ENCODE measurements around the gene PSMG3. TPM values are rescaled to one million over a fixed set of nuclear protein-coding genes. Genes with fewer than 3 reads are reported as not detected.

PSMG3 gene
- total RNA-seq, 2 experiments from 2014 or later = 33.1 to 33.3 TPM

GRCh38 chr7:1550005-1550845 is 19.6 kb downstream of the PSMG3 start:
- DNase-seq (no peak), ATAC-seq (no peak)
- Mint-ChIP-seq H3K36me3 (ENCODE audit: low read depth) (no peaks in the 10 kb centered on the region), H3K27me3 (ENCODE audit: low read depth) (no peaks in the 10 kb centered on the region), H3K9me3 (ENCODE audit: insufficient read depth) (no peaks in the 10 kb centered on the region), H3K4me1 (ENCODE audit: low read depth) (peaks cover 7% of the 10 kb centered on the region), H3K4me3 (no peak overlapping the region), H3K27ac (no peak overlapping the region)
- ChIA-PET CTCF (no interaction called here), POLR2A (interaction anchor here (1.0 kb wide), 1 partner anchor 10 kb away, joined by 3 read pairs; no protein-coding TSS in a partner anchor)

GRCh38 chr7:1549357-1550004 is 20.4 kb downstream of the PSMG3 start:
- H3K9me3 Mint-ChIP-seq (ENCODE audit: insufficient read depth) = no peaks in the 10 kb centered on the region
- DNase-seq = no peak
- no peaks in the 10 kb centered on the region for H3K27me3 Mint-ChIP-seq (ENCODE audit: low read depth)
- ATAC-seq = no peak
- no peak overlapping the region for H3K4me3 Mint-ChIP-seq
- ChIA-PET CTCF (no interaction called here), POLR2A (interaction anchor here (1.0 kb wide), 1 partner anchor 9 kb away, joined by 3 read pairs; no protein-coding TSS in a partner anchor)
- H3K27ac Mint-ChIP-seq = no peak overlapping the region
- peaks cover 3% of the 10 kb centered on the region for H3K4me1 Mint-ChIP-seq (ENCODE audit: low read depth)
- no peaks in the 10 kb centered on the region for H3K36me3 Mint-ChIP-seq (ENCODE audit: low read depth)

- Mint-ChIP-seq H3K36me3 (ENCODE audit: low read depth) (no peaks in the 10 kb centered on the region), H3K9me3 (ENCODE audit: insufficient read depth) (no peaks in the 10 kb centered on the region), H3K4me1 (ENCODE audit: low read depth) (peaks cover 3% of the 10 kb centered on the region), H3K27ac (no peak overlapping the region), H3K27me3 (ENCODE audit: low read depth) (no peaks in the 10 kb centered on the region), H3K4me3 (no peak overlapping the region)
- no peak for ATAC-seq
- ChIA-PET POLR2A (no interaction called here), CTCF (no interaction called here)
- DNase-seq = no peak
These were observed 20.9 kb downstream of the PSMG3 start for GRCh38 chr7:1548944-1549343.

- no peak overlapping the region for H3K4me3 Mint-ChIP-seq
- no peaks in the 10 kb centered on the region for H3K36me3 Mint-ChIP-seq (ENCODE audit: low read depth)
- CTCF ChIA-PET = no interaction called here
- ATAC-seq = no peak
- peaks cover 3% of the 10 kb centered on the region for H3K4me1 Mint-ChIP-seq (ENCODE audit: low read depth)
- DNase-seq = no peak
- POLR2A ChIA-PET = no interaction called here
- H3K27ac Mint-ChIP-seq = peak overlapping the region; percentile 43
- H3K27me3 Mint-ChIP-seq (ENCODE audit: low read depth) = no peaks in the 10 kb centered on the region
- no peaks in the 10 kb centered on the region for H3K9me3 Mint-ChIP-seq (ENCODE audit: insufficient read depth)
These were observed 21.4 kb downstream of the PSMG3 start for GRCh38 chr7:1548438-1548831.

GRCh38 chr7:1547777-1548437 is 21.9 kb downstream of the PSMG3 start:
- ChIA-PET POLR2A (no interaction called here), CTCF (no interaction called here)
- H3K36me3 Mint-ChIP-seq (ENCODE audit: low read depth) = no peaks in the 10 kb centered on the region
- H3K4me1 Mint-ChIP-seq (ENCODE audit: low read depth) = peaks cover 3% of the 10 kb centered on the region
- no peaks in the 10 kb centered on the region for H3K27me3 Mint-ChIP-seq (ENCODE audit: low read depth)
- ATAC-seq = no peak
- no peaks in the 10 kb centered on the region for H3K9me3 Mint-ChIP-seq (ENCODE audit: insufficient read depth)
- DNase-seq = no peak
- no peak overlapping the region for H3K4me3 Mint-ChIP-seq
- peak overlapping the region; percentile 43 for H3K27ac Mint-ChIP-seq

- H3K9me3 Mint-ChIP-seq (ENCODE audit: insufficient read depth) = no peaks in the 10 kb centered on the region
These were observed 22.7 kb downstream of the PSMG3 start for GRCh38 chr7:1546909-1547776.

GRCh38 chr7:1546274-1546908 is 23.4 kb downstream of the PSMG3 start:
- H3K27me3 Mint-ChIP-seq (ENCODE audit: low read depth) = no peaks in the 10 kb centered on the region
- CTCF ChIA-PET = no interaction called here
- H3K9me3 Mint-ChIP-seq (ENCODE audit: insufficient read depth) = no peaks in the 10 kb centered on the region
- DNase-seq = no peak
- no peak overlapping the region for H3K27ac Mint-ChIP-seq
- peaks cover 3% of the 10 kb centered on the region for H3K4me1 Mint-ChIP-seq (ENCODE audit: low read depth)
- H3K36me3 Mint-ChIP-seq (ENCODE audit: low read depth) = no peaks in the 10 kb centered on the region
- H3K4me3 Mint-ChIP-seq = no peak overlapping the region
- POLR2A ChIA-PET = no interaction called here
- no peak for ATAC-seq

More at GRCh38 chr7:1546909-1547776, 22.7 kb downstream of the PSMG3 start:
- ChIA-PET CTCF (no interaction called here), POLR2A (no interaction called here)
- ATAC-seq = no peak
- Mint-ChIP-seq H3K4me1 (ENCODE audit: low read depth) (peaks cover 3% of the 10 kb centered on the region), H3K4me3 (no peak overlapping the region), H3K27ac (no peak overlapping the region), H3K36me3 (ENCODE audit: low read depth) (no peaks in the 10 kb centered on the region), H3K27me3 (ENCODE audit: low read depth) (no peaks in the 10 kb centered on the region)
- no peak for DNase-seq

- no peak for ATAC-seq
- CTCF ChIA-PET = no interaction called here
- Mint-ChIP-seq H3K4me3 (no peak overlapping the region), H3K27ac (no peak overlapping the region), H3K36me3 (ENCODE audit: low read depth) (peaks cover 5% of the 10 kb centered on the region), H3K9me3 (ENCODE audit: insufficient read depth) (no peaks in the 10 kb centered on the region), H3K4me1 (ENCODE audit: low read depth) (peaks cover 3% of the 10 kb centered on the region), H3K27me3 (ENCODE audit: low read depth) (no peaks in the 10 kb centered on the region)
- no peak for DNase-seq
- POLR2A ChIA-PET = no interaction called here
These were observed 24.2 kb downstream of the PSMG3 start for GRCh38 chr7:1545417-1546246.

GRCh38 chr7:1544896-1545416 is 24.9 kb downstream of the PSMG3 start:
- H3K9me3 Mint-ChIP-seq (ENCODE audit: insufficient read depth) = no peaks in the 10 kb centered on the region
- no peak overlapping the region for H3K27ac Mint-ChIP-seq
- no peak overlapping the region for H3K4me3 Mint-ChIP-seq
- no peaks in the 10 kb centered on the region for H3K27me3 Mint-ChIP-seq (ENCODE audit: low read depth)
- POLR2A ChIA-PET = no interaction called here
- peaks cover 3% of the 10 kb centered on the region for H3K4me1 Mint-ChIP-seq (ENCODE audit: low read depth)
- ATAC-seq = no peak
- peaks cover 7% of the 10 kb centered on the region for H3K36me3 Mint-ChIP-seq (ENCODE audit: low read depth)
- CTCF ChIA-PET = interaction anchor here (1.2 kb wide), 1 partner anchor 71 kb away, joined by 3 read pairs; no protein-coding TSS in a partner anchor
- DNase-seq = no peak

GRCh38 chr7:1544178-1544895 is 25.5 kb downstream of the PSMG3 start:
- Mint-ChIP-seq H3K27me3 (ENCODE audit: low read depth) (no peaks in the 10 kb centered on the region), H3K36me3 (ENCODE audit: low read depth) (peaks cover 7% of the 10 kb centered on the region), H3K4me3 (no peak overlapping the region), H3K27ac (no peak overlapping the region), H3K4me1 (ENCODE audit: low read depth) (peaks cover 3% of the 10 kb centered on the region), H3K9me3 (ENCODE audit: insufficient read depth) (no peaks in the 10 kb centered on the region)
- DNase-seq (no peak), ATAC-seq (no peak)
- CTCF ChIA-PET = interaction anchor here (1.2 kb wide), 1 partner anchor 70 kb away, joined by 3 read pairs; no protein-coding TSS in a partner anchor
- POLR2A ChIA-PET = no interaction called here

Measured in activated CD8-positive, alpha-beta T cell treated with anti-CD3 and anti-CD28 coated beads, Interleukin-2, amount 10 ng/mL, durations not matched to agents 7 days and 5 days (primary cell).